GM21360 (cell line): ENCODE results near the gene BAG1.

ENCODE experiments used
- ATAC-seq: cut with Tn5 transposase; IDR thresholded peaks from one replicate; pipeline ENCODE4 v1.9.1; 2021; ENCODE audit warnings: mild to moderate bottlenecking, moderate library complexity; ENCODE audit not compliant: unreplicated experiment

The BAG1 gene

GRCh38 chr9:33244137-33244784 is 20.2 kb downstream of the BAG1 start:
- no peak for ATAC-seq

DNA sequence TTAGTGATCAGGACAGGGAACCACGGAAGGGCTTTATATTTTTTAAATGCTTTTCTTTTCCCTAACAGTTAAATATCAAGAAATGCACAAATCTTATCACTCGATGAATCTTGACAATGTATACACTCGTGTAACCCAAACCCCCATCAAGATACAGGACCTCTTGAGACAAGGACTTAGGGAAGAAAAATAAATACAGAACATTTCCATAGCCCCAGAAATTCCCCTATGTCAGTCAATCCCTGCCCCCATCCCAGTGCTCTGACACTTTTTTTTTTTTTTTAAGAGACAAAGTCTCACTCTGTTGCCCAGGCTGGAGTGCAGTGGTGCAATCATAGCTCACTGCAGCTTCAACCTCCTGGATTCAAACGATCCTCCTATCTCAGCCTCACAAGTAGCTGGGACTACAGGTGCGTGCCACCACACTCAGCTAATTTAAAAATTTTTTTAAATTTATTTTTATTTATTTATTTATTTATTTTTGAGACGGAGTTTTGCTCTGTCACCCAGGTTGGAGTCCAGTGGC is 21.8 kb downstream of the BAG1 start:
- no peak for ATAC-seq

- ATAC-seq, result no peak
These were observed 23.2 kb downstream of the BAG1 start for GRCh38 chr9:33241298-33241697.

DNA sequence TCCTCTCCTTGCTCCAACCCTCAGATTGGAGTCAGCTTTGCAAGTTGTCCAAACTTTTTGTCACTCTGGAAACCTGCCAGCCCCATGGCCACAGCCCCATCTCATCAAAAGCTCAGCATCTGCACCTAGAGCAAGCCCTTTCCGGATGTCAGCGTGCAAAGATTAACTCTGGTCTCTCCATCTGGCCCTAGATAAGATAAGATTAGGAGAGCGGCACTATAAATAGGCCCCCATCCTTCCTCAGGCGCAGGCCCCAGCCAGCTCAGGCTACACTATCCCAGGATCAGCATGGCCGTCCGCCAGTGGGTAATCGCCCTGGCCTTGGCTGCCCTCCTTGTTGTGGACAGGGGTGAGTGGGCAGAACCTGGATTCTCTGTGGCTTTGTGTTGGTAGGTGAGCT is 24.6 kb downstream of the BAG1 start, which contains the start of gene SPINK4:
SPINK4 (plus strand) TSS at position 247 of the 400 bp plus-strand sequence; CDS start at position 289, 42 bp downstream.
- no peak for ATAC-seq

DNA sequence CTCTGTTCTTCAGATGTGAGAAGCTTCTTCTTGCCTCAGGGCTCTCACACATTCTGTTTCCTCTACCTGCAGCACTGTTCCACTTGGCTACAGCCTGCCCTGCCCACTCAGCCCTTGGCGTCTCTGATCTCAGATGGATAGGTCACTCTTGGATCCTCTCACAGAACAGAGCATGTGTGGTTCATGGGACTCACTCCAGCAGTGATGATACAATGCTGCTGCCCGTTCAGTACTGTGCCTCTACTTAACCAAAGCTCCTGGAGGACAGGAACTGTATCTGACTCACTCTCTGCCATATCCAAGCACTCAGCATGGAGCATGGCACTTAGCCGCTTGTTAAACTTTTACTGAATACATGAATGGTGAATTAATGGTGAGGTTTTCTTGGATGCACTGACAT is 27.9 kb downstream of the BAG1 start:
- ATAC-seq, result no peak

DNA sequence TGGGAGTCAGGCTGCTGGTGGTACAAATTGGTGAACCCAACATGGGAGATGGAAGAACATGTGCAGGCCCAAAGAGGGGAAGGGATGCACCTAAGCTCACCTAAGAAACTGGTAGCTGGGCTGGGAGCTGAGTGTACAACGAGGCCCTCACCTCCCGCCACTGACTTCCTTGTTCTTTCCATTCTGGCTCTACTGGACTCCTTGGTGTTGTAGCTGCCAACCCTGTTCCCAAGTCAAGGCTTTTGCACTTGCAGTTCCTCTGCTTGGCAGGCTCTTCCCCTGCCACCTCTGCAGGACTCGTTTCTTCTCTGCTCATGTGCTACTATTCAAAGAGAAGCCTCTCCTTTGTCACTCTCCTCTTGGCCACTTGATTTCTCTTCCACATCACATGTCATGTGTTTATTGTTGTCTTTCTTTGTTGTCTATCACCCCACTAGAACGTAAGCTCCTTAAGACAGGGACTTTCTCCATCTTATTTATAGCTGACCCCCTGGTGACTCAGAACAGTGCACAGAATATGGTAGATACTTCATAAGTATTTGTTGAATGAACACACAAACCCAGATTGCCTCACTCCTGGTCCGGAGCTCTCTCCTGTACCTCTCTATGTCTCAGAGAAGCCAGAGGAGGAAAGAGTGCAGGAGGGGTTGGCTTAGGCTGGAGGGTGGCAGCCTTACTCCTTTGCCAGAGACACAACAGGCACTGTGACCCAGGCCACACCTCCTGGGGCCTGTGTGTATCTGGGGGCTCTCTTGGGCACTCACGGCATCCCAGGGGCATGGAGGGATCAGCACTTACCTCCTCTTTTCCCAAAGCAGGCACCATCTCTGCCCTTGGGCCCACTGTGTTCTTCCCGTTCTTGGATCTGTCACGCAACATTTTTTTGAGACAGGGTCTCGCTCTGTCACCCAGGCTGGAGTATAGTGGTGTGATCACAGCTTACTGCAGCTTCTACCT is 29.7 kb downstream of the BAG1 start:
- ATAC-seq, result no peak

- ATAC-seq, result no peak
These were observed 30.7 kb downstream of the BAG1 start for GRCh38 chr9:33233626-33234342.

DNA sequence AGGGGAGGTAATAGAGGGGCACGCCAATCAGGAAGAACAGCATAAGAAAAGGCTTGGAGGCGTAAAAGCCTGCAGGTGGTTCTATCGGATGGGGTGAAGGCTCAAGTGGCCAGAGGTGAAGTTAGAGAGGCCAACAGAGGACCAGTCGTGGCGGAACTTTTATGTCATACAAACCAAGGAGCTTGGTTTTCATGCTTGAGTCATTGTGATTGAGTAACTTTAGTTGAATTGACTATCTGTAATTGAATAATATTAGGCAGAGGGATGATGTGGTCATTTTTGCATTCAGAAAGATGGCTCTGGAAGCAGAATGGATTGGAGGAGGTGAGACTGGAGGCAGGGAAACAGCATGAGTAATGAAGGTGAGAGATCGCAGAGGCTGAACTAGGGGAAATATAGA is 31.7 kb downstream of the BAG1 start:
- no peak for ATAC-seq

- ATAC-seq, result no peak
These were observed 32.9 kb downstream of the BAG1 start for GRCh38 chr9:33231623-33231942.

GRCh38 chr9:33230756-33231622 is 33.5 kb downstream of the BAG1 start:
- no peak for ATAC-seq

GRCh38 chr9:33229359-33230114 is 35.0 kb downstream of the BAG1 start:
- no peak for ATAC-seq

- ATAC-seq, result no peak
These were observed 35.9 kb downstream of the BAG1 start for GRCh38 chr9:33228606-33229005.

DNA sequence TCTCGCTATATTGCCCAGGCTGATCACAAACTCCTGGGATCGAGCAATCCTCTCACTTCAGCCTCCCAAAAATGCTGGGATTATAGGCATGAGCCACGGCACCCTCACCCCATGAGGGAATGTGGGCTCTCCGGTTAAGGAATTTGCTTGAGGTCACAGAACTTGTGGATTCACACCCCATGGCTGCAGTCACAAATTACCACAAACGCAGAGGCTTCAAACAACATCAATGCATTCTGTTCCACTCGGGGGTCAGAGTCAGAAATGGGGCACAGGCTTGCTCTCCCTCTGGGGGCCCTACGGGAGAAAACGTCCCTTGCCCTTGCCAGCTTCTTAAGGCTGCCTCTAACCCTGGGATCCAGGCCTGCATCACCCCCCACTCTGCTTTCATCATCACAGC is 36.8 kb downstream of the BAG1 start:
- no peak for ATAC-seq

- ATAC-seq, result peak; percentile 44
These were observed 37.5 kb downstream of the BAG1 start for GRCh38 chr9:33227008-33227398.

GRCh38 chr9:33225319-33226147 is 39.0 kb downstream of the BAG1 start:
- ATAC-seq, result no peak

- ATAC-seq, result no peak
These were observed 40.8 kb downstream of the BAG1 start for GRCh38 chr9:33223696-33224095.

DNA sequence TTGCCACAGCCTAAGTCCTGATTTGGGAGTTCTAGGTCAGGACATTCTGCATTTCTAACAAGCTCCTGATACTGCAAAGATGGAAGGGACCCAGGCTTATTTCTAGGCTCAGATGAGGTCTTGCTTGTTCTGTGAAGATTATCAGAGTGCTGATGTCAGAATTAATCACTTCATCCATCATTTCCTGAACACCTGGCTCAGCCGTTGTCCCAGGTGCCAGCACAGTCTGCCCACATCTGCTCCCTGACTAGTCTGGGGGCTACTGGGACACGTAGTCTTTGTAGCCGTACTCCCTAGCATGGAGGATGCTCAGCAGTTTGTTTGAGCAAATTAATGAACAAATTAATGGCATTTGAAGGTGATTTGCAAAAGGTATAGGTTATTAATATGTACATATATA is 42.5 kb downstream of the BAG1 start:
- no peak for ATAC-seq

DNA sequence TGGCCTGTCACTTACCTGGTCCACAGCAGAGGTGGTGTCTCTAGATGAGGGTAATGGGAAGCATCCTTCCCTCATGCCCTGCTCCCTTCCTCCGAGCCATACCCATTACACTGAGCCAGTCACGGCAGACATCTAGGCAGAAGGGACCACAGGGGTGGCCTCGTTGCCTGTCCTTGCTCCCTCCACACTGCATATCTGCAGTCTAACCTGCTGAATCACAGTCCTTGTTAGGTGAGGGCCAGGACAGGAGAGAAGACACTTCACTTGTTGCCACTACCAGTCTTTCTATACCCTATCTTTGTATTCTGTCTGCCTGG is 43.0 kb downstream of the BAG1 start:
- ATAC-seq, result no peak
